ENCODE measurements around the gene PTDSS2. TPM values are rescaled to one million over a fixed set of nuclear protein-coding genes. Genes with fewer than 3 reads are reported as not detected.

Gene PTDSS2
- total RNA-seq, 4 donors from 2014 or later = 22.3 to 31.0 (median 25.3) TPM

DNA sequence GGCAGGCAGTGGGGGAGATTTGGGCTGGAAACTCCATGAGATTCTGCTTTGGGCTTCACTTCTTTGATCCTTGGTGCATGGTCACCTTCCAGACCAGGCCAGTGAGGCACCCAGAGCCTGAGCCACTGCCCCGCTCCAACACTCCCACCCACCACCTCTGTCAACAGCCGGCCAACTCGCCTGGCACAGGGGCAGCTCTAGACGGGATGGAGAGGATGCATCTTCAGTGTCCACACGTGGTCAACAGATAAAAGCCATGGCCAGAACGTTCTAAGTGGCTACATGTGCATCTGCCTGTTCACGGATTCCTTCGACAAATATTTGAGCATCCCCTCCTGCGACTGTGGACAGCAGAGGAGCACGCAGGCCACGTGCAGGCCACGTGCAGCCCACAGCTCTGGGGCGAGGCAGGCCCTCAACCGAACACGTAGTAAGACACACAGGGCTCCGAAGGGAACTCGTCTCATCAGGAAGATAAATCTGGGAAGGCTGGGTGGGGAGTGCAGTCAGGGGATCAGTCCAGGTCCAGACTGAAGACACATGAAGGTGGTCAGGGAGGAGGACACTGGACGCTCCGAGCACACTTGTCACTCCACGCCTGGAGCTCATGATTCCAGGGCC lies 88.5 kb downstream of the PTDSS2 start:
- H3K27me3 ChIP-seq = no peaks in the 10 kb centered on the region
- TF ChIP-seq EP300 (IDR thresholded peaks at IDR 0.05) = no peak
- no peak for TF ChIP-seq POLR2A (IDR thresholded peaks at IDR 0.05)
- TF ChIP-seq CTCF (IDR thresholded peaks at IDR 0.05) = no peak
- TF ChIP-seq POLR2AphosphoS5 (IDR thresholded peaks at IDR 0.05) = no peak
- peak in 1 of 2 donors; percentile 55 for DNase-seq (ENCODE audit: low spot score in 2 of 2)
- H3K36me3 ChIP-seq = peaks cover 1% of the 10 kb centered on the region
- no peak overlapping the region for H3K4me3 ChIP-seq
- no peaks in the 10 kb centered on the region for H3K9me3 ChIP-seq
- WGBS = 93% methylated on average over 20 of the region's 20 CpGs
- H3K4me1 ChIP-seq = peaks cover 37% of the 10 kb centered on the region
- H3K27ac ChIP-seq = no peak overlapping the region

DNA sequence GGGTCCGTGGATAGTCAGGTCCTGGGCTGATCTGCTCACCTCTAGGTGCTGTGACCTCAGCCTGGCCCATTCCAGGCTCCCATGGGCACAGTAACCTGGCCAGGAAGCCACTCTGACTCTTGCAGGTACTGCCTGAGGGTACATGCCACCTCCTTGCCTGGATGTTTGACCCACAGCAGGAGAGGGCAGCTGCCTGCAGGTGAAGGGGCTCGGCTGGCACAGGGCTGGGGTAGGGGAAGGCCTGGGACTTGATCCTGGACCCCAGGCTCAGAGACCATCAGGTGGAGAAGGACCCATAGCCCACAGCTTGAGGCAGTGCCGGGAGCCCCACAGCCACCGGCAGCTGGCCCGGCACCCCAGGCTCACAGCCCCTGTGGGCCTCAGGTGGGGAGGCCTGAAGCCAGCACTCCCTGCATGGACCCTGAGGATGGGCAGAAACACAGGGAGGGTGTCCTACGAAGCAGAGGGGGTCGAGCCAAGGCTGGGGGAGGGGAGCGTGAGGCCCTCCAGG lies 89.9 kb downstream of the PTDSS2 start:
- no peak for DNase-seq (ENCODE audit: low spot score in 2 of 2)

More for the DNA sequence above, 89.9 kb downstream of the PTDSS2 start:
- Histone ChIP-seq H3K27ac (no peak overlapping the region), H3K27me3 (no peaks in the 10 kb centered on the region), H3K4me3 (no peak overlapping the region), H3K9me3 (no peaks in the 10 kb centered on the region), H3K4me1 (peaks cover 24% of the 10 kb centered on the region), H3K36me3 (no peaks in the 10 kb centered on the region)
- WGBS = 100% methylated on average over 1 of the region's 8 CpGs
- TF ChIP-seq POLR2A (IDR thresholded peaks at IDR 0.05) = no peak
- TF ChIP-seq EP300 (IDR thresholded peaks at IDR 0.05) = no peak
- no peak for TF ChIP-seq POLR2AphosphoS5 (IDR thresholded peaks at IDR 0.05)
- TF ChIP-seq CTCF (IDR thresholded peaks at IDR 0.05) = no peak

Other genes with a start within 250 kb of the PTDSS2 start
- 10 to 100 TPM; 25.8 to 31.7 (median 27.9) TPM for gene BET1L, start 242.9 kb upstream of the PTDSS2 start, total RNA-seq
- gene RIC8A, start 242.6 kb upstream of the PTDSS2 start, total RNA-seq = 10 to 100 TPM; 62.4 to 90.1 (median 80.9) TPM
- 10 to 100 TPM in 3 of 4 donors, 1 to 10 TPM in 1; 9.1 to 20.1 (median 13.3) TPM for gene SIRT3, start 213.9 kb upstream of the PTDSS2 start, total RNA-seq
- 10 to 100 TPM; 70.3 to 97.8 (median 87.3) TPM for gene PSMD13, start 213.3 kb upstream of the PTDSS2 start, total RNA-seq
- gene NLRP6, start 171.9 kb upstream of the PTDSS2 start, total RNA-seq = 1 to 10 TPM in 1 of 4 donors, under 1 TPM in 3; 0.15 to 1.3 (median 0.64) TPM
- gene PGGHG, start 161.2 kb upstream of the PTDSS2 start, total RNA-seq = 10 to 100 TPM in 2 of 4 donors, 1 to 10 TPM in 2; 3.5 to 22.0 (median 8.1) TPM
- not detected for gene IFITM5, start 150.8 kb upstream of the PTDSS2 start, total RNA-seq
- gene IFITM2, start 142.5 kb upstream of the PTDSS2 start, total RNA-seq = 10 to 100 TPM; 25.6 to 84.1 (median 45.1) TPM
- 100 to 1,000 TPM in 1 of 4 donors, 10 to 100 TPM in 3; 50.7 to 128 (median 67.6) TPM for gene IFITM1, start 136.2 kb upstream of the PTDSS2 start, total RNA-seq
- 100 to 1,000 TPM in 2 of 4 donors, 10 to 100 TPM in 2; 69.6 to 160 (median 110) TPM for gene IFITM3, start 129.4 kb upstream of the PTDSS2 start, total RNA-seq
- gene B4GALNT4, start 80.8 kb upstream of the PTDSS2 start, total RNA-seq = 1 to 10 TPM; 1.2 to 3.0 (median 1.6) TPM
- 100 to 1,000 TPM; 318 to 486 (median 428) TPM for gene PKP3, start 56.1 kb upstream of the PTDSS2 start, total RNA-seq
- gene SIGIRR, start 35.3 kb upstream of the PTDSS2 start, total RNA-seq = 10 to 100 TPM; 14.2 to 26.0 (median 16.5) TPM
- 100 to 1,000 TPM in 2 of 4 donors, 10 to 100 TPM in 2; 76.8 to 166 (median 103) TPM for gene ANO9, start 8.3 kb upstream of the PTDSS2 start, total RNA-seq
- 100 to 1,000 TPM; 378 to 392 (median 383) TPM for gene RNH1, start 57.0 kb downstream of the PTDSS2 start, total RNA-seq
- gene HRAS, start 85.3 kb downstream of the PTDSS2 start, total RNA-seq = 100 to 1,000 TPM in 2 of 4 donors, 10 to 100 TPM in 2; 82.9 to 131 (median 96.2) TPM
- gene LRRC56, start 87.2 kb downstream of the PTDSS2 start, total RNA-seq = 1 to 10 TPM; 1.7 to 2.4 (median 2.1) TPM
- gene LMNTD2, start 110.5 kb downstream of the PTDSS2 start, total RNA-seq = 10 to 100 TPM in 1 of 4 donors, 1 to 10 TPM in 3; 6.3 to 17.8 (median 8.7) TPM
- 100 to 1,000 TPM in 1 of 4 donors, 10 to 100 TPM in 3; 82.6 to 113 (median 87.0) TPM for gene RASSF7, start 110.7 kb downstream of the PTDSS2 start, total RNA-seq
- gene PHRF1, start 126.2 kb downstream of the PTDSS2 start, total RNA-seq = 10 to 100 TPM; 27.9 to 55.6 (median 42.0) TPM
- 10 to 100 TPM; 20.9 to 34.0 (median 26.6) TPM for gene IRF7, start 165.7 kb downstream of the PTDSS2 start, total RNA-seq
- gene CDHR5, start 174.7 kb downstream of the PTDSS2 start, total RNA-seq = 1 to 10 TPM in 1 of 4 donors, under 1 TPM in 1, not detected in 2; 0.53 to 1.1 TPM
- not detected for gene SCT, start 176.9 kb downstream of the PTDSS2 start, total RNA-seq
- gene DRD4, start 187.0 kb downstream of the PTDSS2 start, total RNA-seq = 1 to 10 TPM in 1 of 4 donors, under 1 TPM in 1, not detected in 2; 0.97 to 1.2 TPM
- 10 to 100 TPM; 37.0 to 60.6 (median 43.7) TPM for gene DEAF1, start 244.9 kb downstream of the PTDSS2 start, total RNA-seq
- 10 to 100 TPM; 31.5 to 53.6 (median 39.1) TPM for gene TMEM80, start 245.5 kb downstream of the PTDSS2 start, total RNA-seq

Data from suprapubic skin (tissue), 4 donors.